GM10266 (cell line): ENCODE results near the gene NPSR1.
"Not testable (repeated sequence)": the region's sequence is repeated elsewhere in the genome, so short reads cannot be mapped to it uniquely, and the experiment has no call there.

ENCODE experiments used
- DNase-seq: peaks from one replicate; pipeline ENCODE4 v3.0.0; 2012; ENCODE audit errors: extremely low spot score
- CTCF ChIP-seq: IDR thresholded peaks from 2 replicates; pipeline ENCODE4 v1.5.1; 2012; ENCODE audit warnings: mild to moderate bottlenecking, low read depth; ENCODE audit not compliant: control insufficient read depth, insufficient read depth; ENCODE audit errors: missing control alignments

NPSR1 gene

GRCh38 chr7:34772296-34772938 lies 114.4 kb downstream of the NPSR1 start:
- TF ChIP-seq CTCF = no peak
- no peak for DNase-seq

- TF ChIP-seq CTCF = no peak
Measured at GRCh38 chr7:34776748-34777358, 118.8 kb downstream of the NPSR1 start.

GRCh38 chr7:34780546-34780945 lies 122.5 kb downstream of the NPSR1 start:
- no peak for DNase-seq
- TF ChIP-seq CTCF = no peak

More at GRCh38 chr7:34776748-34777358, 118.8 kb downstream of the NPSR1 start:
- DNase-seq = no peak

- TF ChIP-seq CTCF = no peak
- DNase-seq = no peak
Measured at GRCh38 chr7:34787586-34787985, 129.6 kb downstream of the NPSR1 start.

GRCh38 chr7:34806831-34807230 lies 148.8 kb downstream of the NPSR1 start:
- no peak for DNase-seq
- no peak for TF ChIP-seq CTCF

GRCh38 chr7:34807548-34808340 lies 149.7 kb downstream of the NPSR1 start:
- DNase-seq = no peak
- TF ChIP-seq CTCF = no peak

GRCh38 chr7:34814203-34814842 lies 156.3 kb downstream of the NPSR1 start:
- not testable (repeated sequence) for DNase-seq
